Uterus (tissue), 4 donors: ENCODE data around the gene PLD1. TPM values are rescaled to one million over a fixed set of nuclear protein-coding genes. Genes with fewer than 3 reads are reported as not detected.

ENCODE experiments used
- DNase-seq, 2 donors: peaks; one replicate each; pipeline ENCODE4 v3.0.0-alpha.2; 2019 to 2020
- H3K27ac ChIP-seq, 2 donors: fragments of 200-600 bp; sonication (generic); 1 replicate in 1 of 2; 2 replicates in 1 of 2; pipeline ENCODE4 v1.5.1; 2016 to 2018
- H3K27me3 ChIP-seq, 2 donors: fragments of 200-600 bp; sonication (generic); one replicate each; pipeline ENCODE4 v1.5.1; 2018 to 2019; ENCODE audit warnings: control low read depth in 1 of 2
- H3K36me3 ChIP-seq, 2 donors: fragments of 200-600 bp; sonication (generic); one replicate each; pipeline ENCODE4 v1.5.1; 2019; ENCODE audit warnings: control low read depth in 1 of 2
- H3K4me1 ChIP-seq, 2 donors: fragments of 200-600 bp; sonication (generic); one replicate each; pipeline ENCODE4 v1.5.1; 2018 to 2019; ENCODE audit warnings: control low read depth in 1 of 2
- H3K4me3 ChIP-seq, 2 donors: fragments of 200-600 bp; sonication (generic); 1 replicate in 1 of 2; 2 replicates in 1 of 2; pipeline ENCODE4 v1.5.1; 2018 to 2019; ENCODE audit warnings: mild to moderate bottlenecking in 1 of 2
- H3K9me3 ChIP-seq, 2 donors: fragments of 200-600 bp; sonication (generic); one replicate each; pipeline ENCODE4 v1.5.1; 2019; ENCODE audit warnings: control low read depth in 1 of 2
- CTCF ChIP-seq, 4 experiments: fragments of 200-600 bp in 2 of 4; fragments of 450-650 bp in 2 of 4; sonication (generic) in 2 of 4; IDR thresholded peaks; one replicate each; pipeline ENCODE4 v1.5.1; 2016 to 2019; ENCODE audit warnings: antibody characterized with exemption in 4 of 4, mild to moderate bottlenecking in 2 of 4, moderate library complexity in 1 of 4
- POLR2A ChIP-seq, 2 donors: fragments of 450-650 bp; IDR thresholded peaks; one replicate each; pipeline ENCODE4 v1.6.1; 2016; ENCODE audit warnings: antibody characterized with exemption in 2 of 2, mild to moderate bottlenecking in 1 of 2, moderate library complexity in 1 of 2
- intact Hi-C: fragments of 100-400 bp; cut with DNase I; formaldehyde crosslinking; loops from one replicate; pipeline ENCODE4 v1.15.1; 2023; ENCODE audit warnings: low total_unique reads
- total RNA-seq, 4 donors: library from RNA; depleted of rRNA in 3 of 4; stranded (reverse); fragments of >200 nt in 3 of 4; gene quantifications; one replicate each; pipeline versions ENCODE4 v1.1.0 to v1.2.4, GENCODE V29; 2014 to 2023
- donor health status: DM: yes; HTN: yes; CAD: no.

Gene PLD1
- total RNA-seq, 4 donors from 2014 or later = 15.6 to 94.8 (median 30.8) TPM

GRCh38 chr3:171807129-171807675 lies 3.1 kb downstream of the PLD1 start:
- H3K9me3 ChIP-seq = no peaks in the 10 kb centered on the region
- no peak overlapping the region for H3K4me3 ChIP-seq
- no peak for TF ChIP-seq CTCF (IDR thresholded peaks at IDR 0.05)
- TF ChIP-seq POLR2A (IDR thresholded peaks at IDR 0.05) = no peak
- H3K36me3 ChIP-seq = no peaks in the 10 kb centered on the region
- intact Hi-C loops = no loop called here
- no peaks in the 10 kb centered on the region for H3K27me3 ChIP-seq
- DNase-seq = no peak
- H3K27ac ChIP-seq = peak overlapping the region; percentile 61 to 84
- H3K4me1 ChIP-seq = peaks cover 0 to 5% of the 10 kb centered on the region in 2 donors

GRCh38 chr3:171806200-171807128 lies 3.8 kb downstream of the PLD1 start:
- Histone ChIP-seq H3K27ac (peak overlapping the region; percentile 61 to 84), H3K9me3 (no peaks in the 10 kb centered on the region), H3K4me1 (peaks cover 0 to 5% of the 10 kb centered on the region in 2 donors), H3K4me3 (no peak overlapping the region), H3K36me3 (no peaks in the 10 kb centered on the region), H3K27me3 (no peaks in the 10 kb centered on the region)
- intact Hi-C loops = no loop called here
- no peak for TF ChIP-seq POLR2A (IDR thresholded peaks at IDR 0.05)
- TF ChIP-seq CTCF (IDR thresholded peaks at IDR 0.05) = no peak
- no peak for DNase-seq

DNA sequence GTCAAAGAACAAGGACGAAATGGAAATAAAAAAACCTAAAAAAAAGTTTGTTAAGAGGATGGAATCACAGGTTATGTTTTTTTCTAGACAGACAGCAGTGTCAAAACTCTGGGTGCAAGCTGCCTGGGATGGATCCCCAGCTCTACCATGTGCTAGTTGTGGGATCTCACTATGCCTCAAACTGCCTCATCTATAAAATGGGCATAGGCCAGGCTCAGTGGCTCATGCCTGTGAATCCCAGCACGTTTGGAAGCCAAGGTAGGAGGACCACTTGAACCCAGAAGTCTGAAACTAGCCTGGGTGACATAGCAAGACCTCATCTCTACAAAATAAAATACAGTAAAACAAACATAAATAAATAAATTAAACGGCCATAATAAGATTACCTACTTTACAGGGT lies 4.6 kb downstream of the PLD1 start:
- Histone ChIP-seq H3K9me3 (no peaks in the 10 kb centered on the region), H3K27ac (peak overlapping the region; percentile 76 to 84), H3K4me1 (peaks cover 0 to 5% of the 10 kb centered on the region in 2 donors), H3K27me3 (no peaks in the 10 kb centered on the region), H3K36me3 (no peaks in the 10 kb centered on the region), H3K4me3 (no peak overlapping the region)
- DNase-seq = no peak
- intact Hi-C loops = no loop called here
- TF ChIP-seq CTCF (IDR thresholded peaks at IDR 0.05) = no peak
- no peak for TF ChIP-seq POLR2A (IDR thresholded peaks at IDR 0.05)

- no peaks in the 10 kb centered on the region for H3K36me3 ChIP-seq
- no peak for TF ChIP-seq POLR2A (IDR thresholded peaks at IDR 0.05)
- TF ChIP-seq CTCF (IDR thresholded peaks at IDR 0.05) = no peak
- DNase-seq = peak; percentile 48 to 55
- H3K4me1 ChIP-seq = peaks cover 0 to 5% of the 10 kb centered on the region in 2 donors
- intact Hi-C loops = no loop called here
- no peaks in the 10 kb centered on the region for H3K9me3 ChIP-seq
- H3K27ac ChIP-seq = peak overlapping the region; percentile 76 to 84
- H3K4me3 ChIP-seq = no peak overlapping the region
- no peaks in the 10 kb centered on the region for H3K27me3 ChIP-seq
These were observed 5.5 kb downstream of the PLD1 start for GRCh38 chr3:171804618-171805389.
